GM21717 (cell line): ENCODE results near the gene TRPM2.

ENCODE experiments used
- ATAC-seq: cut with Tn5 transposase; IDR thresholded peaks from one replicate; pipeline ENCODE4 v1.9.1; 2021; ENCODE audit warnings: mild to moderate bottlenecking, moderate library complexity; ENCODE audit not compliant: unreplicated experiment

Gene TRPM2

DNA sequence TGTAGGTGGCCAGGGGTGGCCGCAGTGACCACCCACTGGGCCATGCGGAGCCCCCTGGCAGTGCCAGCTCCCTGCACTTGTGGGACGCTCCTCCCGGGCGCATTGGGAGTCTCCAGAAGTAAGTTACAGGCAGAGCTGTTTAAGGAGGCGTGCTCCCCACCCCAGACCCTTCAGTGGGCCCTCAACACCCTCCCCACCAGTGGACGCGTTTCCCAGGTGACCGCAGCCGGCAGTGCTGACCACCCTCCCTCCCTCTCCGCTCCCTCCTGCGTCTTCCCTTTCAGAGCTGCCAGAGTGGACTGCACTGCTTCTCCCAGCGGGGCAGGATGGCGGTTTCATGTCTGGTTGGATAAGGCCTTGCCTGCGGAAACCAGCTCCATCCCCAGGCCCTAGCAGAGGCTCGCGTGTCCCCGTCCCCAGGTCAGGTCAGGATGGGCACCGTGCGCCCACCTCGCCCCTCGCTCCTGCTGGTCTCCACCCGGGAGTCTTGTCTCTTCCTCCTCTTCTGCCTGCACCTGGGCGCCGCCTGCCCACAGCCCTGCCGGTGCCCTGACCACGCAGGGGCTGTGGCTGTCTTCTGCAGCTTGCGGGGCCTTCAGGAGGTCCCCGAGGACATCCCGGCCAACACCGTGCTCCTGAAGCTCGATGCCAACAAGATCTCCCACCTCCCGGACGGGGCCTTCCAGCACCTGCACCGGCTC, 102.9 kb downstream of the TRPM2 start:
- ATAC-seq: no peak

DNA sequence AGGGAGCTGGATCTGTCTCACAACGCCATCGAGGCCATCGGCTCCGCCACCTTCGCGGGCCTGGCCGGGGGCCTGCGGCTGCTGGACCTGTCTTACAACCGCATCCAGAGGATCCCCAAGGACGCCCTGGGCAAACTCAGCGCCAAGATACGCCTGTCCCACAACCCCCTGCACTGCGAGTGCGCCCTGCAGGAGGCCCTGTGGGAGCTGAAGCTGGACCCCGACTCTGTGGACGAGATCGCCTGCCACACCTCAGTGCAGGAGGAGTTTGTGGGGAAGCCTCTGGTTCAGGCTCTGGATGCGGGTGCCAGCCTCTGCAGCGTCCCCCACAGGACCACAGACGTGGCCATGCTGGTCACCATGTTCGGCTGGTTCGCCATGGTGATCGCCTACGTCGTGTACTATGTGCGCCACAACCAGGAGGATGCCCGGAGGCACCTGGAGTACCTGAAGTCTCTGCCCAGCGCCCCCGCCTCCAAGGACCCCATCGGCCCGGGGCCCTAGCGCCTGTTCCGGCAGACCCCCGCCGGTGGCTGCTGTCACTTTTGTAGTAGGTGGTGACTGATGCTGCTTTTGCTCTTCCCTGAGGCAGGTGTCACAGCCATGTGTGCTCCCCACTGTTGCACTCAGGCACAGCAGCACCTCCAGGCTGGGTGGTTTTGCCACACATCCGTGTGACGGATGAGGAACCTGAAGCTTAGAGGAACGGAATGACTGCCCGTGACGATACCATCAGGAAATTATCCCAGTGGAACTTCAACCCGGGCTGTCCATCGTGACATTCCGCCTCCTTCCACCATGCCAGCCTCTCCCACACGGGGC, 103.7 kb downstream of the TRPM2 start:
- ATAC-seq: no peak

DNA sequence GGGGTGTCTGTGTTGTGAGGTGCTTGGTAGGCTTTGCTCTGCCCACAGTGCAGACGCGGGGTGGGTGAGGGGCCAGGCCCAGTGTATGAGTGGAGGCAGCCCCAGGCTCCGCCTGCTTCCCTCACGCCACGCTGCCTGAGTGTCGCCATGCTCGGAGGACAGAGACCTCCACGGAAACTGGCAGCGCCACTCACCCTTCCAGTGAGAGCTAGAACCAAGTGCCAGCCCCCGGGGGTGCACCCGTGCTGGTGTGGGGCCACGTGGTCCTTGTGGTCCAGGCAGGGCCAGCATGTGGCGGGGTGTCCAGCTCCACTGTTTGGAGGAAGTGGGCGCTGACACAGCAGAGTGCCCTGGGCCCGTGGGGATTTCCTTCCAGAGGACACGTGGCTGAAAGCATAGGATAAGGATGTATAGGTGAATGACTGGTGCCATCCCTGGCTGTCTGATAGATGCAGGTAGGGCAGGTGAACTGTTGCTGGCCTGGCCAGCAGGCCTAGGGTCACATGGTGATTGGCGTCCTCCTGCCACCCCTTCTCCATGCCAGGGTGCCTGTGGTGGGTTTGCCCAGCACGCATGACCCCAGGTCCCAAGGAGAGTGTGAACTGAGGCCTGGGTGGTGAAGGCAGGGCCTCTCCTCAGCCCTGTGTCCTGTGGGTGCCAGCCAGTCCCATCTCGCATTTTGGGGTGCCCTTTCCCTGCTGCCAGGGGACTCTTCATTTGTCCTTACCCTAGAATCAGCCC, 105.7 kb downstream of the TRPM2 start:
- no peak for ATAC-seq

DNA sequence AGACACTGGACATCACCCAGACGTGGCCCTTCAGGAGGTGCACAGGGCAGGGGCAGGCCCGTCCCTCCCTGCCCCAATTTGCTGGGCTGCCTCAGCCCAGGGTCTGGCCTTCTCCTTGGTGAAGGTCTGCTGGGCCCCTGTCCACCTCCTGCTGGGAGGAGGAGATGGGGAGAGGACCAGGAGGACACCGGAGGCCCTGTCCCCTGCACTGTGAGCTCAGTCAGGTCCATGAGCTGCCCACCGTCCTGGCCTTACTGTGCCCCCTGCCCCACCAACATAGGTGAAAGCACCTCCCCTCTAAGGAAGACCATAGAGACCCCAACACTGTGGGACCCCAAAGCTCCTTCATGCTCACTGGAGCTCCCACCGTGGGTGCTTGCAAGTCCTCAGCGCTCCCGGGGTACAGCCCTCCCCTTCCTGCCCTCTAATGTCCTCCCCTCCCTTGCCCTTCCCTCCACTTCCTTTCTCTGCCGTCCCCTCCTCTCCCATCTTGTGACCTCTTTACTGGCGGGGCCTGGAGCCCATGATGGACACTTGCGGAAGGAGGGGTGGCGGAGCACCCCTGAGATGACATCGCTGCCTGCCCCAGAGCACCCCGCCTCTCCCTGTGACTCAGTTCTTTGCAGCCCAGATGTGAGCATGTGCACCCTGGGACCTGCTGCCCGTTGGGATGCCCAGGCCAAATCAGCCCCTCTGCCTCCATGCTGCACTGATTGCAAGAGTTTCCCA, 106.5 kb downstream of the TRPM2 start:
- no peak for ATAC-seq

DNA sequence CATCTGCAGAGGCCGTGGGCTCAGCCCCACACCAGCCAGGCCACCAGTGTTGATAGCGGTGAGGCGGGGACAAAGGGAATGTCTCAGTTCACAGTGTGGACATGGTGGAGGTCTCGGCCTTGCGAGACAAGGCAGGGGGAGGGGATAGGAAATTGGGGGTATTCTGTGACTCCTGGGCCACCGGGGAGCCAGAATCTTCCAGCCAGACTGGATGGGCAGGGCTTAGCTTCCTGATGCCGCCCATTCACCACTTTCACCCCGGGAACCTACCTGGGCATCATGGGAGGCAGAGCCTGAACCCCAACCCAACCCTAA, 107.0 kb downstream of the TRPM2 start:
- no peak for ATAC-seq

DNA sequence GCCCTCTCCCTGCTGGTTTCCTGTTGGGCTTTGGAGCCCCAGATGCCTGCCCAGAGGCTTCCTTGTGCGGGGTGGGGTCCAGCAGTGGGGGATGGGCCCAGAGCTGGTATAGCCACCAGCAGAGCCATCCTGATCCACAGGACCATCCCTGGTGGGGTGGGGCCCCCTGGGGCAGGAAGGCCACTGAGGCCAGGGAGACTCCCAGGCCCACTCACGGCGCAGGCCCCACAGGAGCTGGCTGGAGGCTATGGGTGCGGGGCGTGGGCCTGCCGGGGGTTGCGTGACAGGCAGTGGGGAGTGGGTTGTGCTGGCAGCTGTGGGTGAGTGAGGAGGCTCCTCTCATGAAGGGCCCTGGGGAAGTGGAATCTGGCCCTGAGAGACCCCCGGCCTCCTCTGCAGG, 107.6 kb downstream of the TRPM2 start:
- ATAC-seq: no peak

DNA sequence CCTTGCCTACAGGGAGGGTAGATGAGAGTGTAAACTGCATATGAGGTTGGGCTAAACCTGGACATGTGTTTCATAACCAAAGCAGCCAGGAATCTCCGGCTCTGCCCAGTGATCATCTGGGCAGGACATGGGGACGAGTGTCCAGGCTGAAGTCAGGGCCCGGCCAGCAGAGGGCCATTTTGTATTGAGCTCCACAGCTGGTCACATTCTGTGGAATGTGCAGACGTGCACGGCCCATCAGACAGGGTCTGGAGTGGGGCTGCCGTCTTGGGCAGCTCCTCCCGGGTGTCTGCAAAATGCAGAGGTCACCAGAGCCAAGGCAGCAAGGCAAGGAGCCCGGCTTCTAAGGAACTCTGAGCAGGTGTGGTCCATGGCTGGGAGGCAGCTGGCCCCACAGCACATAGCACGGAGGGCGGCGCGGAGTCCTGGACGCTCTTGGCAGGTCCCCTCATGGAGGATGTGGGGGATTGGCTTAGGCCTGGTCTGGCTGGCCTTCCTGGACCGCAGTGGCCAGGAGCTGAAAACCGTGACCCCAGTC, 108.1 kb downstream of the TRPM2 start:
- no peak for ATAC-seq

DNA sequence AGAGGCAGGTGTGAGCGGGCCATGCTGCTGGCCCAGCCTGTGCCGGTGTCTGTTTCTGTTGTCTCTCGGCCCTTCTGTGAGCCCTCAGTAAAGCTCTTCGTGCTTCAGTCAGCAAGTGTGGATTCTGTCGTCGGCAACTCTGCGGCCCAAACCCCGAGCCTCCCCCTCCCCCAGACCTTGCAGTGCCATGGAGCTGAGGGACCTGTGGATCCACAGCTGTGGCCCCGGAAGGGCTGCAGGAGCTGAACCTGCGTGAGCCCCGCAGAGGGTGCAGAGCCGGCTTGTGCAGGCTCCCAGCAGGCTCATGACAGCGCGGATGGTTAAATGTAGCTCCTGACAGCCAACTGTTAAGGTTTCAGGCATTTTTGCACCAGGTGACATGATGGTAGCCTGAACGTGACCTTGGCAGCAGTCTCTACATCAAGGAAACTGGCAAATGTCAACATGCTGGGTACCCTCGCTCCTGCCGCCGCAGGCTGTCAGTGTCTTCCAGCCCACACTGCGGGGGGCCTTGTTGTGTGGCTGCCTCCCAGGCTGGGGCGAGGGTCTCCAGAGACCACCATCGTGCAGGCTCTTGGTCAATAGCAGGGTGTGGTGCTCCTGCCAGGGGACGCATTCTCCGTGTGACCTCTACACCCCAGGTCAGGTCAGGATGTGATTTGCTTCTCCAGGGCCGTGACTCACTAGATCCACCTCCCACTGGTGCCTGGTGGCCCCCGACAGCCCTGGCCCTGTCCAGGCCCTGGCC, 108.8 kb downstream of the TRPM2 start:
- no peak for ATAC-seq

DNA sequence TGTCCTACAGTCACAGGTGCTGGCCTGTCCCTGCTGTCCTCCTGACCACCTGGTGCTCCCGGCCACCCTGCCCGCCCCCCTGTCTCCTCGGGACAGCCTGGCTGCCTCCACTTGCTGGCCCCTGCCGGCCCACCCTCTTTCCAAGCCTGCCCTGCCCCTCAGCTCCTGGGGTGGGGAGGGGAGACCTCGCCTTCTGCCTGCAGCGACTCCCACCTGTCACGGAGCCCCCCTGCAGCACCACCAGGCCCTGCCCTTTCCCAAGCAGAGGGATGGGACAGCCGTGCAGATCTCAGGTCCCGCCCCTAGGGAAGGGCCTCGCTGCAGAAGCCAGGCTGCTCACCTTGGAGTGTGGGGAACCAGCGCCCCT, 109.4 kb downstream of the TRPM2 start:
- ATAC-seq: no peak

DNA sequence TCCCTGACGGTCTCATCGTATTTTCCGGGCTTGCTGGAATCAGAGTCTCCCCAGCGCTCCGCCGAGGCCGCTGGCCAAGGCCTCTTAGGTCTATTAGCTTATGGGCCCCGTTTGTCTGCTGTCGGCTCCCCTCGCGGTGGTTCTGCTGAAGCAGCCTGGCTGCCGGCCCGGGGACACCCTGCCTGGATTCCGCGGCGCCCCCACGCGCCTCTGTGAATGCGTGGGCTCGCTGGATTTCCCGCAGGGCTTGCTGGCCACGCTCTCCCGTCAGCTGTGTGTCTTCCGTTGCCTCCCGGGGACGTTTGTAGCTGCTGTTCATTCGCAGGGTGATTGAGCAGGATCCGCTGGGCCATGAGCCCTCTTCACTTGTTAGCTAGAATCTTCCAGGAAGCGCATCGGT, 110.3 kb downstream of the TRPM2 start:
- ATAC-seq: no peak

DNA sequence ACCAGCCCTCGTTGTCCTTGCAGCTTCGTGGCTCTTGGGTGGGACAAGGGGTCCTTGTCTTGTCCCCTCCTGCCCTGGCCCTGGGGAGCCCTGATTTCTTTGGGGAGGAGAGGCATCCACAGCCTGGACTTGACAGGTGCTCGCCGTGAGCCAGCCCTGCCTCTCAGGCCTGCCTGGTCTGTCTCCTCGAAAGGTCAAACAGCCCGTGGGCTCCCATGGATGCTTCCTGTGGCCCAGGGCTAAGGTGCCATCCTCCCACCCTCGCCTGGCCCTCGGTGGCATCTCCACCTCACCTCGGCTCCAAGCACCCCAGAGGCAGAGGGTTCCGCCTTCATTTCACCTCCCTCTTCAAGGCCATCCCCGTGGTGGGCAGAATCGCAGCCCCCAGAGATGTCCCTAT, 110.9 kb downstream of the TRPM2 start:
- ATAC-seq: no peak

DNA sequence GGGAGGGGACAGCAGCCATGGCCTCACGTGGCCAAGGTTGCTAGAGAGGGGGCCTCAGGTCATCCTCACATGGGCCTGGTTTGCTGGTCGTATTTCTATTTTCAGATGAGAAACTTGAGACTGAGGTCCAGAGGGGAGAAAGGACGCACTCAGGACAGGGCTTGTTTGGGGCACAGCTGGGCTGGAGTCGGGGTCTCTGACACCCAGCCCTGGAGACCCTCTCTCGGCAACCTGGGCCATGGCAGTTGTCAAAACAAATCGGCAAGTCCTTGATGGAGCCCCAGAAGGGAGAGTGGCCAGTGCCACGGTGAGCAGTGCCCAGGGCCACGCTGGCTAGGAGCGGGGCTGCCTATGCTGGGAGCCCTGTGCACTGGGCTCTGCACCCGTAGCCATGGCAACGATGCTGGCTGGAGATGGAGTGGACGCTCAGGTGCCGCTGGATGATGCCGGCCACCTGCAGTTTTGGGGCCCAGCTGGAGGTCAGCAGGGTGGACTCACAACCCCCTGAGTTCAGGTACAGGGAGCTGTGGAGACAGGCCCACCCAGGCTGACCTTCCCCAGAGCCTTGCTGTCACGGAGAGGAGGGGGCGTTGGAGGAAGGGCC, 113.0 kb downstream of the TRPM2 start:
- ATAC-seq: no peak

DNA sequence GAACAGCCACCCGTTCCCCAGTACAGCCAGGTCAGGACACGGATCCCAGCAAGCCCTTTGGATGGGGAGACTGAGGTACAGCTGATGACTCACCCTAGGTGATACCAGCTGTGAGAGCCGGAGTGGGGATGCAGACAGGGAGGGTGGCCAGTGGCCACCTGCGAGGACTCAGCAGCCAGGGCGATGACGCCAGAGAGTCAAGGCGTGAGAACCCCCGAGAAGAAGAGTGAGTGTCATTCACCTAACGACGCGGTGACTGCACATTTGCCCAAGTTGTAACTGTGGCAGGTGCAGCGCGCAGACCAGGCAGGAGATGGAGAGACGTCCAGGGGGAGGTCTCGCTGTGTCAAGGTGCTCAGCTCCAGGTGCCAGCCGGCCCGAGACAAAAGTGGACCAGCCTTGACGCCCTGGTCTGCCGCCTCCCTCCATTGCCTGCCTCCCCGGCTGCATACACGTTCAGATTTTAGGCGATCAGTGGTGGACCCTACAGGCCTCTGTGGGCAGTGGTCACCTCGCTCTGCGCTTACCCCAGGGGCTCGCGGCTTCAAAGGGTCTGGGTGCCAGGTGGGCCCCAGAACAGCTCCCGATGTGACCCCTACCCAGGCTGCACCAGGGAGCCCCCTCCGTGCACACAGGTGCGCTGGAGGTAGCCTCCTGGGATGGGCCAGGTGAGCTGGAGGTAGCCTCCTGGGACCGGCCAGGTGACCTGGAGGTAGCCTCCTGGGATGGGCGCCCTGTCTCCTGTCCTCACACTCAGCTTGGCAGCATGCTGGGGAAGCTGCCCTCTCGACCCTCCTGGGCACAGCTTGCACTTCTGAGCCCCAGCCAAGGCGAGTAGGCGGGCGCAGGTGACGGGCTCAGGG, 113.8 kb downstream of the TRPM2 start:
- ATAC-seq: no peak

DNA sequence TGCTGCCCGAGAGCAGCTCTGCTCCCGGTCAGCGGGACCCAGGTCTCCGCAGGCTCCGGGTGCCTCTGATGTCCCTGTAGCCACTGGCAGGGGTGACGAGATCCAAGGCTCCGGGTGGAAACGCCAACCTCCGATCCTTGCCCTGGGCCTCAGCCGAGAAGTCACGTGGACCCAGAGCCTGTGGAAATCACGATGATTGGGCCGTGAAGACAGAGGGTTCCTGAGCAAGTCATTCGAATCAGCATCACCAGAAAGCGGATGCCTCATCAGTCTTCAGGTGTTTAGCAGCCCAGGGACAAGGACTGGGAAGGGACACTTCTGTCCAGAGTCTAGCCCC, 114.4 kb downstream of the TRPM2 start:
- no peak for ATAC-seq

DNA sequence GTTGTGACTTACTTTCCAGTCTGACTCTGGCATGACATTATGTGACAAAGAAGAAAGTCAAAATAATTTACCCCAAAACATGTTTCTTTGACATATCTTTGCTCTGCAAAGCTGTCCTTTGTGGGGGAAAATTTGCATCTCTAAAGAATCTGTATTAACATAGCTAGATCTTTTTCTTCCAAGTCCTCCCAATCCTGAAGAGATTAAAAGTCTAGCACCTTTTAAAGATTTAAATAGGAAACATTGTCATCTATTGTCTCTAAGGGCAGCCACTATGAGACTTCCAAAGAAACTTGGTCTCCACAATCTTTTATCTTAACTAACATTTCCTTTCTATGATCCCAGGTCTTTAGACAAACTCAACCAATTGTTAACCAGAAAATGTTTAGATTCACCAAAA, 117.9 kb downstream of the TRPM2 start:
- no peak for ATAC-seq

DNA sequence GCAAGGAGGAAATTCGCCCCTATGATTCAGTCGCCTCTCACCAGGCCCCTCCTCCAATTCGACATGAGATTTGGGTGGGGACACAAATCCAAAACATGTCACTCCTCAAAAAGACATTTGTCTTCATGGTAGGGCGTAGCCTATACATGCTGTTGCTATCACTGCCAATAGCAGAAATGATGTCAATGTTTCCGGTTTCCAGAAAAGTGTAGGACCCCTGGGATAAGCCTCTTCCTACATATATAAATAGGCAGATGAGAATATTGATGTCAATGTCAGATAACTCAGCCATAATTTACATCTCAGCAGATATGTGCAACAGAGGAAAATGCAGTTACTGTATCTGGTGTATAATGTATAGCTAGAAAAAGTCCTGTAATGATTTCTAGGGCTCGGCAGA, 118.6 kb downstream of the TRPM2 start:
- no peak for ATAC-seq

DNA sequence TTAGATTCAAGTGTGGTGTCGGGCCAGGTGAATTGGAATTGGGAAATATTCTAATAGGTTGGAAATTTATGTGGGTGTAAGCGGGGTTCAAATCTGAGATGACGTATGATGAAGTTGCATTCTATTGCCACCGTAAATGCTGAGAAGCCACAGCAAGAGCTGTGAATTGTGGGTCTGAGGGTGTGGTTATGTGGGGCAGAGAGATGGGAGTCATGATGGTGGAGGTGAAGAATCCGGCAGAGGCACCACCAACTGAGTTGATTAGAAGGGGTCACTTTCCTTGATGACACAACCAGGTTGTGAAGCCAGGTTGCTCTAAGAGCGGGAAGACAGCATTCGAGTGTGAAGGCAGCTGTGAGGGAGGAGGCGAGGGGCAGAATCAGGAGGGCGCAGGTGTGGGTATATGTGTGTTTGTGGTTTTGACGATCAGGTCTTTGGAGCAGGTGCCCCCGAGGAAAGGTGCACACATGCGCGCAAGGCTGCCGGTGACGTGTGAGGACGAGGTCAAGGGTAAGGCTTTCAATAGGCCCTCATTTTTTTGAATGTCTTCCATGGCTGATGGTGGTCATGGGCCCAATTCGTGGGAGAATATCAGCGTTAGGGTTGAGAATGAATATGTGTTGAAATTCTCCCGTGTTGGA, 120.6 kb downstream of the TRPM2 start:
- no peak for ATAC-seq

DNA sequence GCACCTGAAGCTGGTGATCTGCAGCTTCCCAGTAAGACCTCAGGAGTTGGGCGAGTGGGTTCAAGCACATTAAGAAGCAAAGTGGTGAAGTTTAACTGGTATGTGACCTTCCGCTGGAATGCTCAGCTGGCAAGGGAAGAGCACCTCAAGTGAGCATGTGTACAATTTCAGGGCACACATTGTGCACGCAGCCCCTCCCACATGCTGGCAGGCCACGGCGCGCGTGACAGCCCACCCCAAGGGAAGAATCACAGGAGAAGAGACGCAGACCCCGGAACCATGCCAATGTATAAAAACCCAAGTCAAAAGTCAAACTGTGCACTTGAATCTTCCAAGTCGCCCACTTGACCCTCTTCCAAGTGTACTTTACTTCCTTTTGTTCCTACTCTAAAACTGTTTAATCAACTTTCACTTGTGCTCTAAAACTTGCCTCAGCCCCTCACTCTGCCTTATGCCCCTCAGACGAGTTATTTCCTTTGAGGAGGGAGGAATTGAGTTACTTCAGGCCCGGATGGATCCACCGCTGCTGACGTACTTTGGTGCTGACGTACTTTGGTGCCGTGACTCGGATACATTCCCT, 121.9 kb downstream of the TRPM2 start:
- ATAC-seq: no peak
